Breast epithelium (tissue), 4 donors: ENCODE measurements around the gene PIAS1. TPM values are rescaled to one million over a fixed set of nuclear protein-coding genes. Genes with fewer than 3 reads are reported as not detected.

Source experiments
- DNase-seq, 2 donors: peaks; one replicate each; pipeline ENCODE4 v3.0.0-alpha.2; 2019; ENCODE audit warnings: low spot score in 2 of 2
- H3K27ac ChIP-seq, 2 donors: fragments of 200-600 bp; sonication (generic) in 1 of 2; one replicate each; pipeline ENCODE4 v1.5.1; 2016 to 2019; ENCODE audit warnings: mild to moderate bottlenecking in 1 of 2
- H3K27me3 ChIP-seq, 2 donors: fragments of 200-600 bp; sonication (generic) in 1 of 2; one replicate each; pipeline versions ENCODE4 v1.5.1 to v1.6.0; 2017 to 2019; ENCODE audit warnings: control low read depth in 1 of 2, mild to moderate bottlenecking in 1 of 2
- H3K36me3 ChIP-seq: fragments of 200-600 bp; one replicate; pipeline ENCODE4 v1.5.1; 2019
- H3K4me1 ChIP-seq, 2 donors: fragments of 200-600 bp; sonication (generic); one replicate each; pipeline ENCODE4 v1.5.1; 2016 to 2019; ENCODE audit warnings: control low read depth in 1 of 2
- H3K4me3 ChIP-seq, 3 donors: fragments of 200-600 bp; sonication (generic); 1 replicate in 2 of 3; 2 replicates in 1 of 3; pipeline ENCODE4 v1.5.1; 2016 to 2019; ENCODE audit warnings: mild to moderate bottlenecking in 3 of 3, moderate library complexity in 2 of 3
- H3K9me3 ChIP-seq, 2 donors: fragments of 200-600 bp; sonication (generic) in 1 of 2; one replicate each; pipeline ENCODE4 v1.5.1; 2016 to 2019; ENCODE audit warnings: control low read depth in 1 of 2
- POLR2A ChIP-seq: fragments of 450-650 bp; IDR thresholded peaks from one replicate; pipeline ENCODE4 v1.6.1; 2016; ENCODE audit warnings: antibody characterized with exemption, mild to moderate bottlenecking, moderate library complexity
- POLR2AphosphoS5 ChIP-seq, 3 donors: sonication (generic); formaldehyde crosslinking; IDR thresholded peaks; one replicate each; pipeline ENCODE4 v1.6.1; 2017; ENCODE audit warnings: antibody characterized with exemption in 3 of 3
- intact Hi-C: fragments of 100-400 bp; cut with DNase I; formaldehyde crosslinking; loops from one replicate; pipeline ENCODE4 v1.15.1; 2023; ENCODE audit warnings: low total_unique reads
- total RNA-seq, 3 donors: library from RNA; depleted of rRNA; stranded (reverse); fragments of >200 nt; gene quantifications; one replicate each; pipeline ENCODE4 v1.1.0, GENCODE V29; 2016
- TF ChIP-seq, protein P1 (sequence below), 3 donors: fragments of 450-650 bp; IDR thresholded peaks; one replicate each; pipeline ENCODE4 v1.5.1; 2016 to 2017; ENCODE audit warnings: antibody characterized with exemption in 3 of 3, mild to moderate bottlenecking in 3 of 3, moderate library complexity in 3 of 3

The PIAS1 gene
- total RNA-seq, 3 donors from 2014 or later, result 43.9 to 77.4 (median 57.1) TPM

DNA sequence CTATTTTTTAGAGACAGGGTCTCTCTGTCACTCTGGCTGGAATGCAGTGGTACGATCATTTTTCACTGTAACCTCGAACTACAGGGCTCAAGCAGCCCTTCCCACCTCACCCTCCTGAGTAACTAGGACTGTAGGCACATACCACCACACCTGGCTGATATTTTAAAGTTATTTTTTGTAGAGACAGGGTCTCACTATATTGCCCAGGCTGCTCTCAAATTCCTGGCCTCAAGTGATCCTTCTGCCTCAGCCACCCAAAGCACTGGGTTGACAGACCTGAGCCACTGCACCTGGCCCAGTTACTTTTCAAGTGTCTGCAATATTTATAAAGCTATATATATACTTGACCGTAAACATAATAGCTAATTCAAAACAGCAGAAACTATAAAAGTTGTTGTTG is 75.0 kb downstream of the PIAS1 start:
- TF ChIP-seq, protein P1, sequence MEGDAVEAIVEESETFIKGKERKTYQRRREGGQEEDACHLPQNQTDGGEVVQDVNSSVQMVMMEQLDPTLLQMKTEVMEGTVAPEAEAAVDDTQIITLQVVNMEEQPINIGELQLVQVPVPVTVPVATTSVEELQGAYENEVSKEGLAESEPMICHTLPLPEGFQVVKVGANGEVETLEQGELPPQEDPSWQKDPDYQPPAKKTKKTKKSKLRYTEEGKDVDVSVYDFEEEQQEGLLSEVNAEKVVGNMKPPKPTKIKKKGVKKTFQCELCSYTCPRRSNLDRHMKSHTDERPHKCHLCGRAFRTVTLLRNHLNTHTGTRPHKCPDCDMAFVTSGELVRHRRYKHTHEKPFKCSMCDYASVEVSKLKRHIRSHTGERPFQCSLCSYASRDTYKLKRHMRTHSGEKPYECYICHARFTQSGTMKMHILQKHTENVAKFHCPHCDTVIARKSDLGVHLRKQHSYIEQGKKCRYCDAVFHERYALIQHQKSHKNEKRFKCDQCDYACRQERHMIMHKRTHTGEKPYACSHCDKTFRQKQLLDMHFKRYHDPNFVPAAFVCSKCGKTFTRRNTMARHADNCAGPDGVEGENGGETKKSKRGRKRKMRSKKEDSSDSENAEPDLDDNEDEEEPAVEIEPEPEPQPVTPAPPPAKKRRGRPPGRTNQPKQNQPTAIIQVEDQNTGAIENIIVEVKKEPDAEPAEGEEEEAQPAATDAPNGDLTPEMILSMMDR (IDR thresholded peaks at IDR 0.05), result no peak
- TF ChIP-seq POLR2A, result no peak
- TF ChIP-seq POLR2AphosphoS5 (IDR thresholded peaks at IDR 0.05), result no peak
- intact Hi-C loops, result no loop called here
- Histone ChIP-seq H3K4me3 (no peak overlapping the region), H3K9me3 (peaks cover 0 to 7% of the 10 kb centered on the region in 2 donors), H3K27me3 (no peaks in the 10 kb centered on the region), H3K36me3 (no peaks in the 10 kb centered on the region), H3K27ac (no peak overlapping the region), H3K4me1 (no peaks in the 10 kb centered on the region)
- DNase-seq, result no peak

DNA sequence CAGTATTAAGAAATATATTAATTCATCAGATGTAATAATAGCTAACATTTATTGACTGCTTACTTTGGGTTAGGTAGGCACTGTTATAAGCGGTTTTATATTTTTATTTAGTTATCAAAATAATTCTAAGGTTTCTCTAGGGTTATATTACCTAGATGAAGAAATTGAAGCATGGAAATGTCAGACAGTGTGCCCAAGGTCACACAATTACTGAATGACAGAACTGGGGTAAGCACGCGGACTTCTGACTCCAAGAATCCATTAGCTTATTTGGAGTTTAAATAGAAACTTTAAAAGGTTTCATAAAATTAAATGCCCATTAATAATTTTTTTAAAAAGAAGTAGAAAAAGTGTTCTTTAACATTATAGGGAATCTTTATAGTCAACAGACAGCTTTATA is 76.7 kb downstream of the PIAS1 start:
- intact Hi-C loops, result no loop called here
- Histone ChIP-seq H3K4me1 (no peaks in the 10 kb centered on the region), H3K36me3 (no peaks in the 10 kb centered on the region), H3K4me3 (no peak overlapping the region), H3K27ac (no peak overlapping the region), H3K9me3 (peaks cover 0 to 7% of the 10 kb centered on the region in 2 donors), H3K27me3 (no peaks in the 10 kb centered on the region)
- TF ChIP-seq POLR2AphosphoS5 (IDR thresholded peaks at IDR 0.05) (no peak), POLR2A (no peak)
- TF ChIP-seq, protein P1 (IDR thresholded peaks at IDR 0.05), result no peak
- no peak for DNase-seq

DNA sequence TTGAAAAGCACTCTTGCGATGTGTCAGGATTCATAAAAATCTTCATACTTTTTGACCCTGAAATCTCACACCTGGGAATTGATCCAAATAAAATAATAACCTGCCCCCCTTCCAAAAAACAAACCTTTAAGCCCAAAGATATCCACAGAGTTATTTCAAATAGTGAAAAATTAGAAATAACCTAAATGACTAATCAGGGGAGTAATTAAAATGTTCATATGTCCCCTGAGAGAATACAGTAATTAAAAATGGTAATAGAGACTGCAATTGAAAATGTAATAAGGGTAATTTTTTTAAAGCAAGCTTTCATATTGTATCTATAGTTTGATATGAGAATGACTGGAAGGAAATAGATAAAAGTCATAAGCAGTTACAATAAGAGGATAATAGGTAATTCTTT is 83.0 kb downstream of the PIAS1 start:
- DNase-seq, result no peak
- TF ChIP-seq POLR2A (no peak), POLR2AphosphoS5 (IDR thresholded peaks at IDR 0.05) (no peak)
- TF ChIP-seq, protein P1 (IDR thresholded peaks at IDR 0.05), result no peak
- no peaks in the 10 kb centered on the region for H3K36me3 ChIP-seq
- intact Hi-C loops, result no loop called here
- H3K9me3 ChIP-seq, result no peaks in the 10 kb centered on the region
- no peaks in the 10 kb centered on the region for H3K27me3 ChIP-seq
- no peaks in the 10 kb centered on the region for H3K4me1 ChIP-seq
- H3K4me3 ChIP-seq, result no peak overlapping the region
- H3K27ac ChIP-seq, result no peak overlapping the region

DNA sequence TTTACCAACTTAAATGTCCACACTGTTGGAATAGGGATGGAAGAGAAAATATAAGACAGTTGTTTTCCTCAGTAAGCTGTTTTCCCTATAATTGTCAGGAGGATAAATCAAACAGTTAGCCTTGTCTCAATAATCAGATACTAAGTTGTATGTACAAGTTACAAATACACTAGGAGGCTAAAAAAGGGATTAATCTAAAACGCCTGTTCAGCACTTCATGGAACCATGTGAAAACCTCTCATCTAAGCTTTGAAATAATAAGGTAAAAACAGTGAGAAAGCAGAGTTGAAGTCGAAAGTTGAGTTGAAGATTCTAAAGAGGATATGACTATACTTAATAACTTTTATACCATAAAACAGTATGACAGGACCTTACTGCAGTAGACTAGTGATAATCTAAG is 89.0 kb downstream of the PIAS1 start:
- H3K4me3 ChIP-seq, result no peak overlapping the region

DNA sequence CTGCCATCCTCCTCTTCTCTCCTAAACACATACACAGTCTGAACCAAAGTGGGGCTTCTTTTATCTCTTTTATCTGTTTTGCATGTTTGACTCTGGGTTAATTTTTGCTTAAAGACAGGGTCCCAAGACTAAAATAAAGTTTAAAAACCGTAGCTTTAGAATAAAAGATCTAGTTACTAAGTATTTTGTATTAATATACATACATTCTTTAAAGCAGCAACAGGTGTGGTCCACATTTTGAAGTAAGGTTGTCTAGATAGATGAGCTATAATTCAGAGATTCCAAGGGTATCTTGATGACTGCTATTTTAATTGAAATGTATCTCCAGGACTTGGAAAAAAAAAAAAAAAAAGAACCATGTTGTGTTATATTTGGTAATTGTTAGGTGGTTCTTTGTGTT is 89.7 kb downstream of the PIAS1 start:
- Histone ChIP-seq H3K27me3 (no peaks in the 10 kb centered on the region), H3K36me3 (no peaks in the 10 kb centered on the region), H3K4me1 (no peaks in the 10 kb centered on the region), H3K27ac (no peak overlapping the region), H3K9me3 (no peaks in the 10 kb centered on the region), H3K4me3 (no peak overlapping the region)
- intact Hi-C loops, result no loop called here
- DNase-seq, result no peak
- no peak for TF ChIP-seq POLR2AphosphoS5 (IDR thresholded peaks at IDR 0.05)
- no peak for TF ChIP-seq POLR2A
- TF ChIP-seq, protein P1 (IDR thresholded peaks at IDR 0.05), result no peak

More for the DNA sequence above, 89.0 kb downstream of the PIAS1 start:
- no peaks in the 10 kb centered on the region for H3K4me1 ChIP-seq
- DNase-seq, result no peak
- H3K27ac ChIP-seq, result no peak overlapping the region
- H3K27me3 ChIP-seq, result no peaks in the 10 kb centered on the region
- TF ChIP-seq POLR2AphosphoS5 (IDR thresholded peaks at IDR 0.05) (no peak), POLR2A (no peak)
- TF ChIP-seq, protein P1 (IDR thresholded peaks at IDR 0.05), result no peak
- H3K36me3 ChIP-seq, result no peaks in the 10 kb centered on the region
- no peaks in the 10 kb centered on the region for H3K9me3 ChIP-seq
- intact Hi-C loops, result no loop called here
